ENCODE data around the gene SPECC1L.
A peak's percentile ranks its signal among the peaks of the same experiment; 100 is the strongest.

Gene SPECC1L

DNA sequence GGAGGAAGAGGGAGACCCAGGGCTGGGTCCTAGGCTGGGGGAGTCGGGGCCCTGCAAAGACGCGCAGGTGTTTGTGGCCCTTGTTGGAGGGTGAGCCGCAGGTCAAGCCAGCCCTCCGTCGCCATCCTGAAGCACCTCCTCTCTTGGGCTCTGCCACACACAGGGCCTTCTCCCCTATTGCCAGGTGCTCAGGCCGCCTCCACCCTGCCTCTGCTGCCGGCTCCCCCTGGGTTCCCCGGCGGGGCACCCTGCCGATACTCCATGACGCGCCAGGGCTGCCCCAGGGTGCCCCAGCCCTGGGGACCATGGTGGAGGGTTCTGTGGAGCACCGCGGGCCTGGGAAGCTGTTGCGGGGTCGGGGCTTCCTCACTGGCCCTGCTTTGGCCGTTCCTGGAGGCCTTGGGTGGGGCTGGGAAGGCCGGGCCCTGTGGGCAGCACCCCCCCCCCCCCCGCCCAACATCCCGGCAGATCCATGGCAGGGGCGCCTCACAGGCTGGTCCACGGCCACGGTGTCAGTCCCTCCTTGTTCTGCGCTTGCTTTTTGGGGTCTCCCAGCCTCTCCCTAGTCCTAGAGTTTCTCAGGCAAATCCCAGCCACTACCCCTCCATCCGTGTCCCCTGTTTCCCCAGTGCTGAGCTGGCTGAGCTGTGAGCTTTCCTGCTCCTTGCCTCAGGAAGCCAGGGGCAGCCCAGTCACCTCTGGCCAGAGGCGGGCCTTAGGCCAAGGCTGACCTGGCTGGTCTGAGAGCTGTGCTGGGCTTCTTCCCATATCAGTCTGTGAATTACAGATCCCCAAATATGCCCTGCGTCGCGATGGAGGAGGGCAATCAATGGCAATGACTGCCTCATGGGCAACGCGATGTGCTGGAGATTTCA, 154.5 kb downstream of the SPECC1L start:
- H3K27me3 ChIP-seq (ENCODE audit: insufficient read depth, low read length, poor library complexity, severe bottlenecking): no peaks in the 10 kb centered on the region
- no peaks in the 10 kb centered on the region for H4K20me1 ChIP-seq (ENCODE audit: insufficient read depth, low read length, poor library complexity, severe bottlenecking)
- peaks cover 19% of the 10 kb centered on the region for H3K79me2 ChIP-seq (ENCODE audit: insufficient read depth, low read length)
- no peaks in the 10 kb centered on the region for H3K36me3 ChIP-seq (ENCODE audit: insufficient read depth, low read length)
- H3K4me3 ChIP-seq (ENCODE audit: low read length, poor library complexity, severe bottlenecking): no peak overlapping the region
- no peak overlapping the region for H2AFZ ChIP-seq (ENCODE audit: low read length)
- no peaks in the 10 kb centered on the region for H3K9me3 ChIP-seq (ENCODE audit: insufficient read depth, low read depth, low read length)
- H3K4me1 ChIP-seq (ENCODE audit: insufficient read depth, low read length, poor library complexity, severe bottlenecking): peaks cover 49% of the 10 kb centered on the region
- no peaks in the 10 kb centered on the region for H3K9me2 ChIP-seq (replicated peaks; ENCODE audit: low read depth, low read length)
- H3K9ac ChIP-seq (ENCODE audit: low read depth, low read length, poor library complexity, severe bottlenecking): no peak overlapping the region
- TF ChIP-seq, protein P1, sequence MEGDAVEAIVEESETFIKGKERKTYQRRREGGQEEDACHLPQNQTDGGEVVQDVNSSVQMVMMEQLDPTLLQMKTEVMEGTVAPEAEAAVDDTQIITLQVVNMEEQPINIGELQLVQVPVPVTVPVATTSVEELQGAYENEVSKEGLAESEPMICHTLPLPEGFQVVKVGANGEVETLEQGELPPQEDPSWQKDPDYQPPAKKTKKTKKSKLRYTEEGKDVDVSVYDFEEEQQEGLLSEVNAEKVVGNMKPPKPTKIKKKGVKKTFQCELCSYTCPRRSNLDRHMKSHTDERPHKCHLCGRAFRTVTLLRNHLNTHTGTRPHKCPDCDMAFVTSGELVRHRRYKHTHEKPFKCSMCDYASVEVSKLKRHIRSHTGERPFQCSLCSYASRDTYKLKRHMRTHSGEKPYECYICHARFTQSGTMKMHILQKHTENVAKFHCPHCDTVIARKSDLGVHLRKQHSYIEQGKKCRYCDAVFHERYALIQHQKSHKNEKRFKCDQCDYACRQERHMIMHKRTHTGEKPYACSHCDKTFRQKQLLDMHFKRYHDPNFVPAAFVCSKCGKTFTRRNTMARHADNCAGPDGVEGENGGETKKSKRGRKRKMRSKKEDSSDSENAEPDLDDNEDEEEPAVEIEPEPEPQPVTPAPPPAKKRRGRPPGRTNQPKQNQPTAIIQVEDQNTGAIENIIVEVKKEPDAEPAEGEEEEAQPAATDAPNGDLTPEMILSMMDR (conservative IDR thresholded peaks at IDR 0.05; ENCODE audit: low read length): no peak
- TF ChIP-seq EZH2phosphoT487 (IDR thresholded peaks at IDR 0.05; ENCODE audit: borderline replicate concordance): no peak
- no peaks in the 10 kb centered on the region for H3F3A ChIP-seq (ENCODE audit: low read depth)
- no peak overlapping the region for H3K4me2 ChIP-seq (ENCODE audit: low read depth, low read length, poor library complexity, severe bottlenecking)

DNA sequence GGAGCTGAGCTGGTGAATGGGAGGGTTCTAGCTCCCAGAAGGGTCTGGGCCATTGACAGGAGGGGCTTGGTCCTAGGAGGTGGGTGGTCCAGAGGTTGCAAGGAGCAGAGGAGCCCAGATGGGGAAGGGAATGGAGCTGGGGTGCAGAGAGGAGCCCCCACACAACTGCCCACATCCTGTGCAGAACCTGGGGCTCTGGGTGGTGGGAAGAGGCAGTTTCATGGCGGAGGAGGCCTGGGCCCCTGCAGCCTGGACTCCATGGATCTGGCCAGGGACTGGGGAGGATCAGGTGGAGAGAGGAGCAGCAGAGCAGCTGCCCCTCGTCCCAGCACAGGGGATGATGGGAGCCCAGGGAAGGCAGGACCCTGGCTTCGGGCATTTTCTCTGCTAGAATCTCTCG, 155.8 kb downstream of the SPECC1L start:
- Histone ChIP-seq H3K79me2 (ENCODE audit: insufficient read depth, low read length) (peaks cover 32% of the 10 kb centered on the region), H3K9ac (ENCODE audit: low read depth, low read length, poor library complexity, severe bottlenecking) (peak overlapping the region; percentile 68), H3K4me2 (ENCODE audit: low read depth, low read length, poor library complexity, severe bottlenecking) (peak overlapping the region; percentile 74)

DNA sequence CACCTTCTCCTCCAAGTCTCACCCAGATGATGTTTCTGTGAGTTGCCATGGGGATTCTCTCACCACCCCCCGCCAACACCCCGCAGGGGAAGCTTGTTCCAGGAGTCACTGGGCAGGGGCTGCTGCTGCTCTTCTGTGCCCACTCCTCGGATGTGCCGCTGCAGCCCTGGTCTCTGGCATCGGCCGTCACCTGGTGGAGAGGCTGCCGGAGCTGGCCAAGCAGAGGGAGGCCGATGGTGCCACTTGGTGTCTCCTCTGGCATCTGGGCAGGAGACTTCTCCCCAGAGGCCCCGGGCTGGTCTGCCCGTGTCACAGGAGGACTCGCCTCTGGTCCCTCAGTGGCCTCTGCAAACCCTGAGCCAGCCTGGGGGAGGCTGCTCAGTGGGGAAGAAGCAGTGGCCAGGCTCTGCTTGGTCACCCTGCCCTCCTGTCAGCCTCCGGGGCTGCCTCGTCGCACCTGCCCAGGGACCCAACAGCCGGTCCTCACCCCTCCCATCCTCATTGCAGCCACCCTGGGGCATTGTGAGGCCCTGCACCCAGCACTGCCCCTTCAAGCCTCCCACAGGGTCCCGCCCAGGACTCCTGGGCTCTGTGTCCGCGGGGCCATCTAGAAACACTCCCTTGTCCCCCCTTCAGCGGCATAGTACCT, 156.3 kb downstream of the SPECC1L start:
- Histone ChIP-seq H3K4me3 (ENCODE audit: low read length, poor library complexity, severe bottlenecking) (peak overlapping the region; percentile 68), H3K4me1 (ENCODE audit: insufficient read depth, low read length, poor library complexity, severe bottlenecking) (peaks cover 68% of the 10 kb centered on the region), H4K20me1 (ENCODE audit: insufficient read depth, low read length, poor library complexity, severe bottlenecking) (no peaks in the 10 kb centered on the region), H3K9me3 (ENCODE audit: insufficient read depth, low read depth, low read length) (no peaks in the 10 kb centered on the region), H3F3A (ENCODE audit: low read depth) (no peaks in the 10 kb centered on the region), H3K9me2 (replicated peaks; ENCODE audit: low read depth, low read length) (no peaks in the 10 kb centered on the region), H3K27me3 (ENCODE audit: insufficient read depth, low read length, poor library complexity, severe bottlenecking) (no peaks in the 10 kb centered on the region), H3K79me2 (ENCODE audit: insufficient read depth, low read length) (peaks cover 37% of the 10 kb centered on the region), H3K9ac (ENCODE audit: low read depth, low read length, poor library complexity, severe bottlenecking) (peak overlapping the region; percentile 68), H3K4me2 (ENCODE audit: low read depth, low read length, poor library complexity, severe bottlenecking) (peak overlapping the region; percentile 74), H3K36me3 (ENCODE audit: insufficient read depth, low read length) (no peaks in the 10 kb centered on the region), H2AFZ (ENCODE audit: low read length) (no peak overlapping the region)
- TF ChIP-seq, protein P1 (conservative IDR thresholded peaks at IDR 0.05; ENCODE audit: low read length): no peak
- TF ChIP-seq EZH2phosphoT487 (IDR thresholded peaks at IDR 0.05; ENCODE audit: borderline replicate concordance): no peak

More for the DNA sequence above, 155.8 kb downstream of the SPECC1L start:
- TF ChIP-seq, protein P1 (conservative IDR thresholded peaks at IDR 0.05; ENCODE audit: low read length): no peak
- TF ChIP-seq EZH2phosphoT487 (IDR thresholded peaks at IDR 0.05; ENCODE audit: borderline replicate concordance): no peak
- H3K36me3 ChIP-seq (ENCODE audit: insufficient read depth, low read length): no peaks in the 10 kb centered on the region
- H3F3A ChIP-seq (ENCODE audit: low read depth): no peaks in the 10 kb centered on the region
- H2AFZ ChIP-seq (ENCODE audit: low read length): no peak overlapping the region
- H3K9me2 ChIP-seq (replicated peaks; ENCODE audit: low read depth, low read length): no peaks in the 10 kb centered on the region
- no peaks in the 10 kb centered on the region for H3K9me3 ChIP-seq (ENCODE audit: insufficient read depth, low read depth, low read length)
- peak overlapping the region; percentile 68 for H3K4me3 ChIP-seq (ENCODE audit: low read length, poor library complexity, severe bottlenecking)
- H3K27me3 ChIP-seq (ENCODE audit: insufficient read depth, low read length, poor library complexity, severe bottlenecking): no peaks in the 10 kb centered on the region
- no peaks in the 10 kb centered on the region for H4K20me1 ChIP-seq (ENCODE audit: insufficient read depth, low read length, poor library complexity, severe bottlenecking)
- H3K4me1 ChIP-seq (ENCODE audit: insufficient read depth, low read length, poor library complexity, severe bottlenecking): peaks cover 62% of the 10 kb centered on the region

Measured in Loucy (cell line).